ENCODE data around the gene POGLUT3. TPM values are rescaled to one million over a fixed set of nuclear protein-coding genes. Genes with fewer than 3 reads are reported as not detected.
A peak's percentile ranks its signal among the peaks of the same experiment; 100 is the strongest.

Gene POGLUT3, protein sequence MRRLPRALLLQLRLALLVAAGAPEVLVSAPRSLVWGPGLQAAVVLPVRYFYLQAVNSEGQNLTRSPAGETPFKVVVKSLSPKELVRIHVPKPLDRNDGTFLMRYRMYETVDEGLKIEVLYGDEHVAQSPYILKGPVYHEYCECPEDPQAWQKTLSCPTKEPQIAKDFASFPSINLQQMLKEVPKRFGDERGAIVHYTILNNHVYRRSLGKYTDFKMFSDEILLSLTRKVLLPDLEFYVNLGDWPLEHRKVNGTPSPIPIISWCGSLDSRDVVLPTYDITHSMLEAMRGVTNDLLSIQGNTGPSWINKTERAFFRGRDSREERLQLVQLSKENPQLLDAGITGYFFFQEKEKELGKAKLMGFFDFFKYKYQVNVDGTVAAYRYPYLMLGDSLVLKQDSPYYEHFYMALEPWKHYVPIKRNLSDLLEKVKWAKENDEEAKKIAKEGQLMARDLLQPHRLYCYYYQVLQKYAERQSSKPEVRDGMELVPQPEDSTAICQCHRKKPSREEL
- total RNA-seq, result 10 to 100 TPM; 12.4 to 14.2 TPM

DNA sequence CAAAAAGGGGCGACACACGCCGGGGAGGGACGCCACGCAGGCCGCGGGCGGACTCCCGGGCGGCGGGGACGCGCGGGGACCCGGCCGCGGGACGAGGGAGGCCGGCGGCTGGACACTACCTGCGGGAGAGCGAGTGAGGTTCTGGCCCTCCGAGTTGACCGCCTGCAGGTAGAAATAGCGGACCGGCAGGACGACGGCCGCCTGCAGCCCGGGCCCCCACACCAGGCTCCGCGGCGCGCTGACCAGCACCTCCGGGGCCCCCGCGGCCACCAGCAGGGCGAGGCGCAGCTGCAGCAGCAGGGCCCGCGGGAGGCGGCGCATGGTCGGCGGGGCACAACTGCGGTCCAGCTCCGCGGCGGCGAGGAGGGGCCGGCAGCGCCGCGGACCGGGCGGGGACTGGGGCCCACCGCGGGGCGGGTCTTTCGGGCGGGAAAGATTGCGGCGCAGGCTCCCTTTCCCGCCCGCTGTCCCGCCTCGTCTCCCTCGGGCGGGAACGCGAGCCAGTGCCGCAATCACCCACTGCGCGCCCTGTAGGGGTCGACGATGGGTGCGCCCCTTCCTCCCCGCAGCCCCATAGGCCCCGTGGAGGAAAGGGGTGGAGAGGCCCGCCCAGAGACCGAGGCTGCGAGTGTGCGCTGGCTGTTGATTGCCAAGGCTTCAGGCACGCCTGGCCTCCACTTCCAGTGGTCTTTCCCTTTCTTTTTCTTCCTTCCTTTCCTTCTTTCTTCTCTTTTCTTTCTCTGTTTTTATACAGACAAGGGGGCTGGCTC lies at the start of gene POGLUT3:
Gene POGLUT3, minus strand, starts transcription at position 339 of the 770 bp plus-strand sequence. Its CDS starts 18 bp downstream, at position 321.
- ChIA-PET CTCF (interaction anchor here (1.1 kb wide), 1 partner anchor 149 kb away, joined by 3 read pairs; no protein-coding TSS in a partner anchor), POLR2A (interaction anchor here (0.6 to 1.0 kb wide), 5 partner anchors 94 to 489 kb away, joined by 3 to 4 read pairs (median 4); partner anchors contain the start of gene DDX10)
- peak; percentile 61 for ATAC-seq
- H3K36me3 Mint-ChIP-seq (ENCODE audit: low read depth), result peaks cover 12% of the 10 kb centered on the region
- H3K4me3 Mint-ChIP-seq, result peak within 1 kb of the TSS; percentile 87
- no peaks in the 10 kb centered on the region for H3K9me3 Mint-ChIP-seq
- no peak for TF ChIP-seq CTCF (IDR thresholded peaks at IDR 0.05)
- peaks cover 24% of the 10 kb centered on the region for H3K4me1 Mint-ChIP-seq (ENCODE audit: low read depth)
- no peaks in the 10 kb centered on the region for H3K27me3 Mint-ChIP-seq
- intact Hi-C loops (cut with micrococcal nuclease), result loop anchor here (10.0 kb wide), 1 partner anchor 273 kb away; the partner anchor contains the start of genes ATM and NPAT
- peak; percentile 59 for DNase-seq
- peak within 1 kb of the TSS; percentile 99 for H3K27ac Mint-ChIP-seq

DNA sequence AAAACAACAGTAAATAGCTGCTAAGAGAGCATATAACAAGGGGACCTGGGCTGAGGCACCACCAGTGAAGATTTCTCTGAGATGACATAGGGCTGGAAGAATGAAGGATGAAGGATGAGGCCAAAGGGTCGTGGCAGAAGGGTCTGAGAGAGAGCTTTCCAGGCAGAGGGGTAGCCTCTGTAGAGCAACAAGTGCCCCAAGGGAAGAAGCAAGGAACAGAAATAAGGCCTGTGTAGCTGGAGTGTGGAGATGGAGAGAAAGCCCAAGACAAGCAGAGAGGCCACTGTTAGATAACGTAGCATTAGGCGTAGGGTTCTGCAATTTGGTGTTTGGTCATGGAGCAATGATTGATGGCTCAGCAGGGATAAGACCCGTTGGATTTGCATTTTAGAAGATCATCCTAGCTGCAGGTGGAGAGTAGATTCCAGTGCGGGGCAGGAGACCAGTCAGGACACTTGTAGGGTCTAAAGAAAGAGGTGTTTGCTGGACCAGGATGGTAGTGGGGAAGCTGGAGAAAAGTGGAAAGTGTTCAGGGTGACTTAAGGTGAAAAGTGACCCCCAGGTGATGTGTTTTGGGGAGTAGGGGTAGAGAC lies 47.8 kb upstream of the POGLUT3 start:
- no peak for DNase-seq
- H3K4me3 Mint-ChIP-seq, result no peak overlapping the region
- H3K36me3 Mint-ChIP-seq (ENCODE audit: low read depth), result no peaks in the 10 kb centered on the region
- H3K27ac Mint-ChIP-seq, result no peak overlapping the region
- H3K9me3 Mint-ChIP-seq, result no peaks in the 10 kb centered on the region
- intact Hi-C loops (cut with micrococcal nuclease), result no loop called here
- CTCF ChIA-PET, result no interaction called here
- POLR2A ChIA-PET, result interaction anchor here (0.6 kb wide), 1 partner anchor 425 kb away, joined by 3 read pairs; the partner anchor contains the start of gene ACAT1
- TF ChIP-seq CTCF (IDR thresholded peaks at IDR 0.05), result no peak
- H3K4me1 Mint-ChIP-seq (ENCODE audit: low read depth), result no peaks in the 10 kb centered on the region
- ATAC-seq, result no peak
- H3K27me3 Mint-ChIP-seq, result no peaks in the 10 kb centered on the region

DNA sequence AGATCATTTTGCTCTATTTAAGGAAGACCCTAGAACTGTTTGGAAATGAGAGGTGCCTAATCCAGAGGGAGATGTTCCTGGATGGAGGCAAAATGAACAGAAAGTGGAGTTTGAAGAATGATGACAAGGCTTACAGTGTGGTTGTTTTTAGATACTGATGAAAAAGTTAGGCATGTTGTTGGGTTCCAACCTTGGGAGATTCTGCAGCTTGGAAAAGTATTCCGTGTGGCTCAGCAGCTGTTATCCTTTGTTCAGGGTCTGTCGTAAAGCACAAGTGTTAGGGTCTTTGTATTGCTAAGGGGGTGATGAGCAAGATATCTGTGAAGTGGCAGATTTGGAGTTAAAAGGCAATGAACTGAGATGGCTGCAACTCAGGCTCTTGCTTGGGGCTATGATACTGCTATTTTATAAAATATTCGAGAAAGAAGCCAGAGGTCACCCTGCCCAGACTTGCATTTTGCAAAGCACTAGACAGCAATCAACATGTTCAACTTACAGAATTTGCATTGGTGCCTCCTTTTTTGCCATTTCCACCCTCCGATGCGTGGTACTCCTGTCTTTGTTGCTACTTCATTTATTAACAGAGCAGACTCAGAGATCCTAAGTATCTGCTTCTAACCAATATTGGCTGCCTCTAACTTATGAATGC lies 45.3 kb upstream of the POGLUT3 start:
- Mint-ChIP-seq H3K27ac (no peak overlapping the region), H3K27me3 (no peaks in the 10 kb centered on the region), H3K36me3 (ENCODE audit: low read depth) (no peaks in the 10 kb centered on the region), H3K4me3 (no peak overlapping the region), H3K9me3 (no peaks in the 10 kb centered on the region), H3K4me1 (ENCODE audit: low read depth) (no peaks in the 10 kb centered on the region)
- DNase-seq (no peak), ATAC-seq (no peak)
- POLR2A ChIA-PET, result no interaction called here
- CTCF ChIA-PET, result interaction anchor here (0.8 kb wide), 1 partner anchor 9 kb away, joined by 3 read pairs; no protein-coding TSS in a partner anchor
- intact Hi-C loops (cut with micrococcal nuclease), result no loop called here
- TF ChIP-seq CTCF (IDR thresholded peaks at IDR 0.05), result no peak

DNA sequence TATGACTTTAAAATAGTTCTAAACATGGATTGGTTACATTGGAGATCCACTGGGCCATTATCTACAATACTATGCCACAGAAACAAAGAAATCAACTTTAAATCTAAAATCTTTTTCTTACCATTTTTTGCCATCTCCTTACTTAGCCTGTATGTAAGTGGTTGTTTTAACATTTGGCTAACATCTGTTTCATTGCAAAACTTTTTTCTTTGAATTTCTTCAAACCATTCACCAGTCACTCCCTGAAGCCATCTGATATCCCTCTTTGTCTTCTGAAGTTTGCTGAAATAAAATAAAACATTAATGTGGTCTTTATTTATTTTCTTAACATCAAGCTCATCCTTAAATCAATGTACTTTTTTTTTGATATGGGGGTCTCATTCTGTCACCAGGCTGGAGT lies 43.3 kb upstream of the POGLUT3 start:
- CTCF ChIA-PET, result no interaction called here
- DNase-seq, result no peak

More for the DNA sequence above, 43.3 kb upstream of the POGLUT3 start:
- Mint-ChIP-seq H3K9me3 (no peaks in the 10 kb centered on the region), H3K27ac (no peak overlapping the region), H3K27me3 (no peaks in the 10 kb centered on the region), H3K36me3 (ENCODE audit: low read depth) (no peaks in the 10 kb centered on the region), H3K4me1 (ENCODE audit: low read depth) (no peaks in the 10 kb centered on the region), H3K4me3 (no peak overlapping the region)
- TF ChIP-seq CTCF (IDR thresholded peaks at IDR 0.05), result no peak
- ATAC-seq, result no peak
- POLR2A ChIA-PET, result no interaction called here
- intact Hi-C loops (cut with micrococcal nuclease), result no loop called here
